Measurements from ENCODE around the gene AP1B1. TPM values are rescaled to one million over a fixed set of nuclear protein-coding genes. Genes with fewer than 3 reads are reported as not detected.
A peak's percentile ranks its signal among the peaks of the same experiment; 100 is the strongest.
"Not testable (repeated sequence)": the region's sequence is repeated elsewhere in the genome, so short reads cannot be mapped to it uniquely, and the experiment has no call there.

AP1B1 gene
- total RNA-seq, 4 donors from 2014 or later: 50.9 to 74.1 (median 55.8) TPM

DNA sequence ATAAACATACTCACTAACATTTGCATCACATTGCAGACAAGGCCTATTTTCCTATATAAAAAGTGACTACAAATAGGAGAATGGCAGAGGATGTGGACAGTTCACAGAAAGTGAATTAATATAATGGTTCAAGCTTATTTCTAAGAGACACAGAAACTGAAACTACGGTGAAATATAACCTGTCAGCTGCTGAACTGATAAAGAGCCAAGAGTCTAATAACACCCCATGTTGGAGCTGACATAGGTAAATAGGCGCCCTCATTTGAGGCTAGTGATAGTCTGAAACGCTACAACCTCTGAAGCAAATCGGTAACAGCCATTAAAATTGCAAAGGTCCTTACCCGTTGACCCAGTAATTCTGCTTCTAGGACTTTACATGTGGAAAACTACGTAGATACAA lies 14.0 kb downstream of the AP1B1 start:
- 80 to 86% methylated on average over 1 to 6 of the region's 6 CpGs for WGBS, 2 donors (ENCODE audit: low coverage in 1 of 2)
- Histone ChIP-seq H3K4me1 (peaks cover 0 to 21% (median 0%) of the 10 kb centered on the region in 3 donors), H3K27ac (no peak overlapping the region), H3K4me3 (no peak overlapping the region), H3K36me3 (peaks cover 0 to 25% of the 10 kb centered on the region in 2 donors), H3K27me3 (no peaks in the 10 kb centered on the region), H3K9me3 (no peaks in the 10 kb centered on the region)
- TF ChIP-seq POLR2AphosphoS5 (IDR thresholded peaks at IDR 0.05): no peak
- no peak for ATAC-seq

DNA sequence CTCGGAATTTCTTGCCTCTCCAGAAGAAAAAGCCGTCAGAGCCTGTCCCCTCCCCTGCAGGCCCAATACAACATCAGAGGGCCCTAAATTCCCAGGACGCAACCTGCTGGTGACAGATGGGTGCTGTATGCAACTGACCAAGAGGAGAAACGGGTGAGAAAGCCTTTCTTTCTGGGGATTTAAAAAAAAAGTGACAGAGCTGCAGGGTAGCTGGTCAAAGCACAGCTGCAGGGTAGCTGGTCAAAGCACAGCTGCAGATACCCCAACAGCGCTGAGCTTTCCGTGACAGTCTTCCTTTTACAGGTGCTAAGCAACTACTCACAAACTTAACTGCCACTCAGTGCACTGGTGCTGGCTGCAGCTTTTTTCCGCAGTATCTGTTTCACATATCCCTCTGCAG lies 17.8 kb downstream of the AP1B1 start:
- ATAC-seq: no peak
- H3K4me1 ChIP-seq: peaks cover 0 to 28% (median 0%) of the 10 kb centered on the region in 3 donors
- no peak for TF ChIP-seq EP300 (IDR thresholded peaks at IDR 0.05)
- TF ChIP-seq POLR2AphosphoS5 (IDR thresholded peaks at IDR 0.05): no peak
- TF ChIP-seq, protein P1, sequence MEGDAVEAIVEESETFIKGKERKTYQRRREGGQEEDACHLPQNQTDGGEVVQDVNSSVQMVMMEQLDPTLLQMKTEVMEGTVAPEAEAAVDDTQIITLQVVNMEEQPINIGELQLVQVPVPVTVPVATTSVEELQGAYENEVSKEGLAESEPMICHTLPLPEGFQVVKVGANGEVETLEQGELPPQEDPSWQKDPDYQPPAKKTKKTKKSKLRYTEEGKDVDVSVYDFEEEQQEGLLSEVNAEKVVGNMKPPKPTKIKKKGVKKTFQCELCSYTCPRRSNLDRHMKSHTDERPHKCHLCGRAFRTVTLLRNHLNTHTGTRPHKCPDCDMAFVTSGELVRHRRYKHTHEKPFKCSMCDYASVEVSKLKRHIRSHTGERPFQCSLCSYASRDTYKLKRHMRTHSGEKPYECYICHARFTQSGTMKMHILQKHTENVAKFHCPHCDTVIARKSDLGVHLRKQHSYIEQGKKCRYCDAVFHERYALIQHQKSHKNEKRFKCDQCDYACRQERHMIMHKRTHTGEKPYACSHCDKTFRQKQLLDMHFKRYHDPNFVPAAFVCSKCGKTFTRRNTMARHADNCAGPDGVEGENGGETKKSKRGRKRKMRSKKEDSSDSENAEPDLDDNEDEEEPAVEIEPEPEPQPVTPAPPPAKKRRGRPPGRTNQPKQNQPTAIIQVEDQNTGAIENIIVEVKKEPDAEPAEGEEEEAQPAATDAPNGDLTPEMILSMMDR (IDR thresholded peaks at IDR 0.05): no peak
- TF ChIP-seq POLR2A (IDR thresholded peaks at IDR 0.05): no peak
- no peak overlapping the region for H3K4me3 ChIP-seq
- H3K9me3 ChIP-seq: no peaks in the 10 kb centered on the region
- 73% methylated on average over 7 of the region's 7 CpGs; no CpG with 5 or more reads in 1 of the 2 donors for WGBS, 2 donors (ENCODE audit: low coverage in 1 of 2)
- H3K36me3 ChIP-seq: peaks cover 0 to 12% of the 10 kb centered on the region in 2 donors
- no peak overlapping the region for H3K27ac ChIP-seq
- H3K27me3 ChIP-seq: no peaks in the 10 kb centered on the region

DNA sequence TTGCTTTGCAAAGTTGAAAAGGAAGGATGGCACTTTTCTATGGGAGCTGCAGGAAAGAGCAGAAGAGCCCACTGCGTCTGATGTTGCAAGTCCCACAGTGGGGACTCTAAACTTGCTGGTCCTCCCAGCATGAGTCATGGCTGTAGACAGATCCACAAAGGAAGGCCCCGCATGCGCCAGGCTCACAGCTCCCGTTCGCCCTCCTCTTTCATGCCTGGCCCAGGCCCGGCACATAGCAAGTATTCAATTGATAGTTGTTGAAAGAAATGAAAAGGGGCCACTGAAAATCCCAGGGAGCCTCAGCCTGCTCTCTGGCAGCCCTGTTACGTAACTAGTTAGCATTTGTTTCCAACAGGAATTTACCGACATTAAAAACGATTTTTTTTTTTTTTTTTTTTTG lies 18.9 kb downstream of the AP1B1 start:
- peak; percentile 91 for ATAC-seq
- Histone ChIP-seq H3K9me3 (no peaks in the 10 kb centered on the region), H3K27ac (peak overlapping the region in 3 of 4 donors; percentile 30 to 56 (median 31)), H3K36me3 (peaks cover 0 to 12% of the 10 kb centered on the region in 2 donors), H3K27me3 (no peaks in the 10 kb centered on the region), H3K4me3 (no peak overlapping the region), H3K4me1 (peaks cover 0 to 33% (median 0%) of the 10 kb centered on the region in 3 donors)
- 23 to 56% methylated on average over 4 to 9 of the region's 9 CpGs for WGBS, 2 donors (ENCODE audit: low coverage in 1 of 2)
- no peak for TF ChIP-seq POLR2AphosphoS5 (IDR thresholded peaks at IDR 0.05)
- no peak for TF ChIP-seq EP300 (IDR thresholded peaks at IDR 0.05)
- TF ChIP-seq, protein P1 (IDR thresholded peaks at IDR 0.05): no peak
- TF ChIP-seq POLR2A (IDR thresholded peaks at IDR 0.05): no peak

DNA sequence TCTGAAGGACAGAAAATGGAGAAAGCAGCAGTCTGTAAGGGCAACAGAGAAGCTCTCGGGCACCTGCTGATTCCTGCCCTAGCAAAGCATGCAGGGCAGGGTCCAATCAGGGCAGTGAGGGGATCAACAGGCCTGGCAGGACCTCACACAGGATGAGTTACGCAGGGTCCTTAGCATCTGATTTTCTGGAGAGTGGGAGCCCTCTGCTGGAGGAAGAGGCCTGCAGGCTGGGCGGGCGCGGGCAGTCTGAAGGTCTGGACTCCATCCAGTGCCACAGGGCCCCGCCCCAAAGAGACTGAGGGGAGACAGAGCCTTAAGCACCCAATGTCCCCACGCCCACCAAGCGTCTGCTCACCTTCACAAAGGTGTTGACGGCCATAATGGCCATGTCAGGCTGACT lies 28.9 kb downstream of the AP1B1 start:
- no peak overlapping the region for H3K27ac ChIP-seq
- peaks cover 0 to 21% (median 3%) of the 10 kb centered on the region in 3 donors for H3K4me1 ChIP-seq
- TF ChIP-seq POLR2A (IDR thresholded peaks at IDR 0.05) (no peak), POLR2AphosphoS5 (IDR thresholded peaks at IDR 0.05) (no peak), EP300 (IDR thresholded peaks at IDR 0.05) (no peak)
- TF ChIP-seq, protein P1 (IDR thresholded peaks at IDR 0.05): peak in 3 of 4 experiments; percentile 66 to 79 (median 76)
- 28% methylated on average over 7 of the region's 9 CpGs; no CpG with 5 or more reads in 1 of the 2 donors for WGBS, 2 donors (ENCODE audit: low coverage in 1 of 2)
- ATAC-seq: peak; percentile 78
- no peak overlapping the region for H3K4me3 ChIP-seq
- peaks cover 0 to 67% of the 10 kb centered on the region in 2 donors for H3K36me3 ChIP-seq
- H3K9me3 ChIP-seq: no peaks in the 10 kb centered on the region
- no peaks in the 10 kb centered on the region for H3K27me3 ChIP-seq

- Histone ChIP-seq H3K36me3 (peaks cover 0 to 74% of the 10 kb centered on the region in 2 donors), H3K4me1 (peaks cover 0 to 18% (median 3%) of the 10 kb centered on the region in 3 donors)
- not testable (repeated sequence) for H3K4me3 ChIP-seq, H3K27me3 ChIP-seq, H3K9me3 ChIP-seq, ATAC-seq, H3K27ac ChIP-seq
- 90 to 94% methylated on average over 7 of the region's 12 CpGs for WGBS, 2 donors (ENCODE audit: low coverage in 1 of 2)
Observed at GRCh38 chr22:29357193-29357890, 31.0 kb downstream of the AP1B1 start.

- Histone ChIP-seq H3K27me3 (no peaks in the 10 kb centered on the region), H3K4me3 (no peak overlapping the region), H3K36me3 (peaks cover 0 to 100% of the 10 kb centered on the region in 2 donors), H3K4me1 (no peaks in the 10 kb centered on the region), H3K9me3 (no peaks in the 10 kb centered on the region), H3K27ac (no peak overlapping the region)
- TF ChIP-seq EP300 (IDR thresholded peaks at IDR 0.05) (no peak), POLR2AphosphoS5 (IDR thresholded peaks at IDR 0.05) (no peak), POLR2A (IDR thresholded peaks at IDR 0.05) (no peak)
- TF ChIP-seq, protein P1 (IDR thresholded peaks at IDR 0.05): no peak
- WGBS, 2 donors (ENCODE audit: low coverage in 1 of 2): 93 to 100% methylated on average over 2 of the region's 8 CpGs
- ATAC-seq: no peak
Observed at GRCh38 chr22:29353860-29354259, 34.5 kb downstream of the AP1B1 start.
